GM12874 (cell line): ENCODE results near the gene ORC5.

Experiments
- TF ChIP-seq, protein P1 (sequence below): IDR thresholded peaks from 2 replicates; pipeline ENCODE4 v1.5.1; 2011; ENCODE audit warnings: low read depth, mild to moderate bottlenecking, control low read depth, low read length, moderate library complexity; ENCODE audit not compliant: insufficient read depth

ORC5 gene

GRCh38 chr7:104209063-104209462 is 1.2 kb upstream of the ORC5 start:
- TF ChIP-seq, protein P1, sequence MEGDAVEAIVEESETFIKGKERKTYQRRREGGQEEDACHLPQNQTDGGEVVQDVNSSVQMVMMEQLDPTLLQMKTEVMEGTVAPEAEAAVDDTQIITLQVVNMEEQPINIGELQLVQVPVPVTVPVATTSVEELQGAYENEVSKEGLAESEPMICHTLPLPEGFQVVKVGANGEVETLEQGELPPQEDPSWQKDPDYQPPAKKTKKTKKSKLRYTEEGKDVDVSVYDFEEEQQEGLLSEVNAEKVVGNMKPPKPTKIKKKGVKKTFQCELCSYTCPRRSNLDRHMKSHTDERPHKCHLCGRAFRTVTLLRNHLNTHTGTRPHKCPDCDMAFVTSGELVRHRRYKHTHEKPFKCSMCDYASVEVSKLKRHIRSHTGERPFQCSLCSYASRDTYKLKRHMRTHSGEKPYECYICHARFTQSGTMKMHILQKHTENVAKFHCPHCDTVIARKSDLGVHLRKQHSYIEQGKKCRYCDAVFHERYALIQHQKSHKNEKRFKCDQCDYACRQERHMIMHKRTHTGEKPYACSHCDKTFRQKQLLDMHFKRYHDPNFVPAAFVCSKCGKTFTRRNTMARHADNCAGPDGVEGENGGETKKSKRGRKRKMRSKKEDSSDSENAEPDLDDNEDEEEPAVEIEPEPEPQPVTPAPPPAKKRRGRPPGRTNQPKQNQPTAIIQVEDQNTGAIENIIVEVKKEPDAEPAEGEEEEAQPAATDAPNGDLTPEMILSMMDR, result no peak

DNA sequence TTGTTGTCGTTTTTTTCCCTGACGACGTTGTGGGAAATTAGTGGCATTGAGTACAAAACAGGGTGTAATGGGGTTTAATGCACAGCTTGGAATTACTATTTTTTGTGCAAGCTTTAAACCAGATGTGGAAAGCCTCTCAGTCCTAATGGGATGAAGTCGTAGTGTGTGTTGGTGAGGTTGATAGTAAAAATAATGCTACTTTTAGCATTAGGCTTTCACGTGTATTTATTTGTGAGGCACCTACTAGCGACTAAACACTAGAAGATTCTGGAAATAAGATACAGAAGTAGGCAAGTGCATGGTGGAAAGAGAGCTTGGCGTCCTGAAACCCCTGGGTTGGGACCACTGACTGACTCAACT is 588 bp upstream of the ORC5 start:
- TF ChIP-seq, protein P1, result no peak

GRCh38 chr7:104207348-104207730 is 474 bp downstream of the ORC5 start:
- TF ChIP-seq, protein P1, result no peak

DNA sequence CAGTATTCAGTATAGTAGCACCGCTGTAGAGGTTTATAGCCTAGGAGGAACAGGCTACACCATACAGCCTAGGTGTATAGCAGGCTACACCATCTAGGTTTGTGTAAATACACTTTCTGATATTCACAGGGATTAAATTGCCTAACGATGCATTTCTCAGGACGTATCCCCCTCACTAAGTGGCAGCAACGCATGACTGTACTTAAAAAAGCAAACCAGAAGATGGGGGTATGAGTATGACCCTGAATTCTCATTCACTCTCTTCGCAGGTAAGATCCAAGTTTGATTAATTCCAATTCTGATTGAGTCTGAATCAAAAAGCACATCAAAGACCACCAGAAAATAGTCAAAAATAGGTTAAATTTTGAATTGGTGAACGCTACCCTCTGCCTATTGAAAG is 972 bp downstream of the ORC5 start:
- TF ChIP-seq, protein P1, result no peak

- TF ChIP-seq, protein P1, result no peak
Measured at GRCh38 chr7:104198673-104199278, 9.0 kb downstream of the ORC5 start.

DNA sequence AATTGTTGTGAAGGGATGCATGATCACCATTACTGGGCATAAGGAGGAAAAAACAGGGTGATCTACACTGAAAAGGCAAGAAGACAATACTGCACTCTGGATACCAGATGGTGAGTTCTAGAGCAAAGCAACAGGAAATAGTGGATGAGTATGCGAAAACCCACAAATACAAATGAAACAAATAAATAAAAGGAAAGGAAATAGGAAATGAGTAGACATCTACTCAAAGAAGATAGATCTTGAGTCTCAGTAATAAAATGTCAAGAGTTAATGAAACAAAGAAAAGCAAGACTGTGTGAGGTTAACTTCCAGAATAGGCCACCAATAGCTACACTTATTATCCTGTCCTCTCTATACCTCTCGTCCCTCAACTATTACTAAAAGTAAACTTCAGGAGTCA is 11.7 kb downstream of the ORC5 start:
- TF ChIP-seq, protein P1, result no peak

DNA sequence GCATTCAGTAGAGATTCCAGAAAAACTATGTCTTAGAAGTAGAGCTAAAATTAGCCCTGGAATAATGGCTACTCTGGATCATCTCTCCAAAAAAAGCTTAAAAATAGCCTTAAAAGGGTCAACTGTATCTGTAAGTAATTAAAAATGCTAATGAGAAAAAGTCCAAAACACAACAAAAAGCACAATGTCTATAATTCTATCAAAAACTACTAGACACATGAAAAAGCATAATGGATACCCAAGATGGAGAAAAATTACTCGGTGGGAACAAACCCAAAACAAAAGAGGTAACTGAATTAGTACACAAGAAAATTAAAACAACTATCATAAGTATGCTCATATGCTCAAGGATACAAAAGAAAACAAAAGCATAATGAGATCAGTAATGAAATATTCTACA is 15.4 kb downstream of the ORC5 start:
- TF ChIP-seq, protein P1, result no peak

DNA sequence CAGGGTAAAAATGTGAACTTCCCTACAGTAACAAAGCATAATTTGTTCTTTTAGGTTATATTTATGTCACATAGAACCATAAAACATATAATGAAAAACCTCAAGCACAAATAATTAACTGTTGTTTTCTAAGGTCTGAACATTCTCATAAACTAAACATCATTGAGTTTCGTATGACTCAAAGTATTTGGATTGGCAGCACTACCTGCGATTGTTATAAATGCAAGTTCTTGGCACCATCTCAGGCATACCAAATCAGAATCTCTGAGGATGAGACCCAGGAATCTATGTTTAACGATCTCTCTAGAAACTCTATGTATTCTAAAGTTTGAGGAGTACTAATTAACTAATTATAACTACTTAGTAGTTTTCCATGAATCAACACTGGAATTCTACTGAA is 22.5 kb downstream of the ORC5 start:
- TF ChIP-seq, protein P1, result no peak
